Renal cortex interstitium (tissue), 11 donors: Measurements from ENCODE around the gene RTRAF. TPM values are rescaled to one million over a fixed set of nuclear protein-coding genes. Genes with fewer than 3 reads are reported as not detected.

ENCODE experiments used
- DNase-seq, 11 donors: peaks; one replicate each; pipeline ENCODE4 v3.0.0-alpha.2; 2013; ENCODE audit warnings: low read depth in 9 of 11, low spot score in 4 of 11; ENCODE audit errors: extremely low read depth in 1 of 11
- polyA plus RNA-seq, 3 donors: library from polyadenylated mRNA; unstranded; fragments of 120-200 nt; gene quantifications; one replicate each; pipeline ENCODE4 v1.2.1, GENCODE V29; 2013; ENCODE audit not compliant: insufficient read length in 3 of 3

Gene RTRAF
- polyA plus RNA-seq, 3 donors: 235 to 328 (median 306) TPM

DNA sequence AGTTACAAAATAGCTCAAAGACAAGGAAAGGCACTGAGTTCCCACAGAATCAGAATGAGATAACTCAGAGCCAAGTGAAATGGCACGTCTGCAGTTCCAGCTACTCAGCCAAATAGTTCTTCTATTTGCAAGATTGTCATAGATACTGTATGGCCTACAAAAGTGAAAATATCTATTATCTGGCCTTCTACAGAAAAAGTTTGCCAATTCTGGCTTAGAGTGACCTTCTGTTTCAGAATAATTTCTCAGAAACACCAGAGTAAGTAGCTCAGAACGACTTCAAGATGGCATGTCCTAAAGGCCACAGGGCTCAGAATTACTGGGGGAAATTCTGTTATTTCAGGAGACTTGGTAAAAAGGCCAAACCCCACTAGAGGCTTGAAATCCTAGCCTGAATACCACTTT, 10.7 kb upstream of the RTRAF start:
- no peak for DNase-seq

DNA sequence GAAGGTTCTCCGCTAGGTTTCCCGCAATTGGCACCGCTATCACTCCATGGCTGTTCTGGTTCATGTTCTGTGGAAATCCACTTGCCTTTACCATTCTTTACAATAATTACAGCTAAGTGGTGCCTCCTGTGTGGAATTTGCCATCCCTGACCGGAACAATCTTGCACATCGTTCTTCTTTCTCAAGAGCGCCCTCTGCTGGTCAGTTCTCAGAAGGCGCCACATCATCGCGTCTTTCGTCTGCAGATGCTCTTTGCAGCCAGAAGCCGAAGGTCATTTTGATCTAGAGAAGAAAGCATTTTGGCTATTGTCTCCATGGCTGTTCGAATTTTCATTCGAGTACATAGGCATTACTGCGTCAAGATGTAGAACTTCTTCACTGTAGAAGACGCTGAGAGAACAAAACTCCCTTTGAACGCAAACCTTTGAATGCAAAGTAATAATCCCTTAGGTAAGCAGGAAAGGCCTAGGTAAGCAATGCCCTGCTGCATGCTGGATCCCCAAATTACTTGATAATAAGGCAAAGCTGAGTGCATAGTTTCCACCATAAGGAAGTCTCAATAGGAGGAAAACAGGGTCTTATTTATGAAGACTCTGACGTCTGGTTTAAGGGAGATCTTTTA, 10.1 kb upstream of the RTRAF start:
- peak; percentile 61 to 80 (median 71) for DNase-seq

DNA sequence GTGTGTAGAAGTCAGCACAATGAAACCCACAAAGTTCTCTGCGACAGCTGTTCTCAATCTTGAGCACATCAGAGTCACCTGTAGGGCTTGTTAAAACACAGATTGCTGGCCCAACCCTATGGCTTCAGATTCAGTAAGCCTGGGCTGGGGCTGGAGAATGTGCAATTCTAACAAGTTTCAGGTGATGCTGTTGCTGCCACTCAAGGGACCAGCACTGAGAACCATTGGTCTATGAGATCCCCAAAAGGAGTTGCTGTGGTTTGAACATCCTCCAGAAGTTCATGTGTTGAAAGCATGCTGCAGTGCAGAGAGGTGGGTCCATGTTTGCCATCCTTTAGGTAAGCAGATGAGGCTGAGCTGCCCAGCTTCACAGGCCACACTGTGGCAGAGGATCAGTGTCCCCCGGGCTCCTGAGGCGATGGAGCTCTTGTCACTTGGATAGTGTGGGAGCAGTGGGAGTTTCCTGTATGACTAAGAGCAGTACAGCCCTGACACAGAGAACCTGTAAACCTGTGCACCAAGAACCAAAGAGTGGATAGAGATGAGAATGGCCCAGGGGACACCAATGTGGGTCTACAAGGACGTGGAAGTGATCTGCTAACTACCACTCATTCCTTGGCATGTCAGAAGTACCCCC, 8.0 kb upstream of the RTRAF start:
- DNase-seq: no peak

DNA sequence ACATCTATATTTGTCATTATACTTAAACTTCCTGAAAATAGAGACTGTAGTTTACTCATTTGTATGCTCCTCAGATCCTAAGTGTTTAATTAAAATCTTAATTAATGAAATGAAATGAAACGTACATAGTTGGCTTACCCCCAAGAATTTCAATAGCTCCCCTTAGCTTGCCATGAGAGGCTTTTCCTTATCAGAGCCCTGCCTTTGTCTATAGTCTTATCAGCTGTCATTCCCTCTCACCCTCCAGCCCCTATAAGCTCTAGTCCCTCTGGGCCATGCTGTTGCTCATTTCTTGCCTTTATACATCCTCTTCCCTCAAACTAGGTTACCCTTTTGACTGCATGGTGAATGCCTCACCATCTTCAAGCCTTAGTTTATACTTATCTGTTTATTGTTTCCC, 1.1 kb upstream of the RTRAF start:
- DNase-seq: no peak

DNA sequence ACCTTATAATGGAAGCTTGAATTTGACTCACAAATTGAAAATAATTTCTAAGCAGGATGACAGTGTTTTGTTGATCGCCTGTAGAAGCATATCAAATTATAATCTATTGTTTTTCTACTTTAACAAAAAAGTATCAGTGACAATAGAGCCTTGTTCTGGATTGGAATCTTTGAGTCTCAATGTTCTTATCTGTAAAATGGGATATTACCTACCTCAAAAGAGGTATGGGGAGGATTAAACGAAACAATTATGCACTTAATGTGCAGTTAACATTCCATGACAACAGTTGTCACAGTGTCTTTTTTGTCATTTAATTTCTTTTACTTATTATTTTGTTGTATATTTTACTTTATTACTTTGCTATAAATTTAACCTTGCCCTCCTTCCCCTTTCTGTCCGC, 1.1 kb downstream of the RTRAF start:
- DNase-seq: no peak

DNA sequence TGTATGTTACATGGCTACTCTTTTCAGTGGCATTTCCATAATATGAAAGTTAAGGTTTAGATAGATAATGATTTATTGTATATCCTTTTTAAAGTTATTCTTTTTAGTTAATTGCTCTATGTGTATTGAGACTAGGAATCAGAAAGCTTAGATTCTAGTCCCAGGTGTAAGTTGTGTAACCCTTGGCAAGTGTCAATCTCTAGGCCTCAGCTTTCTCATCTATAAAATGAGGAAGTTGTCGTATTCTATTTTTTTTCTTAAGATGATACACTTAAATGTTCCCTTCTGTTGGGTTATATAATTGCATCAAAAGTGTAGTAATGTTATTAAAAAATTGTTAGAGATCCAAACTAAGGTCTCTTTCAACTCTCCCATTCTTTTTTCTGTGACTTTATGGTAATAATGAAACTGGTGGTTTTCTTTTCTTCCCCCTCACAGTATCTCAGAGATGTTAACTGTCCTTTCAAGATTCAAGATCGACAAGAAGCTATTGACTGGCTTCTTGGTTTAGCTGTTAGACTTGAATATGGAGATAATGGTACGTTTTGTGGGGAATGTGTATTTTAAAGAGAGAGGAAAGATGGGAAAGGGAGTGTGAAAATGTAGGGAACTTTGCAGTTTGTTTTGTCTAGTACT, 4.1 kb downstream of the RTRAF start:
- DNase-seq: no peak

DNA sequence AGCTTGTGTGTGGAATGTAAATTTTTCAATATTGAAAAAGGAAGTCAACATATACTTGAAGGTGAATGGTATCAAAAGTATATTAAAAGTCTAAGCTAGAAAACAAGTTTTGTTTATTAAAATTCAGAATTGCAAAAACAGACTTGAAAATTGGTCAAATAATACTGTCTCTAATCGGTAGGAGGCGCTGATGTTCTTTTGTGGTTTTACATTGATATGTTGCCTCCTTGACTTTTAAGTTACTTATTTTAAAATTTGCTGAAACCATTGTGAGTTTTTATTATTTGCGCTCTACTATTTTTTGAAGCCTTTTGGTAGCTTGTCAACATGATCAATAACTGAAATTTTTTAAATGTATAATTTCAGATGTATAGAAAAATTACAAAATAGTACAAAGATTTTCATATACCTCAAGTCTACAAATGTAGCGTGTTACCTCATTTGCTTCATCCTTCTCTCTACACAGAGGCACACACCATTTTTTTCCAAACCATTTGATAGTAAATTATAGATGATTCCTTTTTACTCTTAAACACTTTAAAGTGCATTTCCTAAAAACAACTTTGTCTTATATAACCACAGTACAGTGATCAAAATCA, 6.9 kb downstream of the RTRAF start:
- DNase-seq: peak in 1 of 11 donors; percentile 17

DNA sequence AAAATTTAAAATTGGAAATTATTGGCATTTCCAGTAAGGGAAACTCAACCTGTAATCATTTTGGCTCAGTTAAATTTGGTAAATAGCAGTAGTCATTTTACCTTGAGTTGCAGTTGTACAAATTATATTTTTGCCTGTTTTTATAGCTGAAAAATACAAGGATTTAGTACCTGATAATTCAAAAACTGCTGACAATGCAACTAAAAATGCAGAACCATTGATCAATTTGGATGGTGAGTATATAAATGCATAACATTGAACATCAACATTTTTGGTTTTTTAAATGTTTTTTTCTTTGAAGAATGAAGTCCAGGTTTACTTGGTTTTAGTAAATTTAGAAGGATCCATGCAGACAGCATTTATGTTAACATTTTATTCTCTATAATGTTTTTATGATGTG, 9.0 kb downstream of the RTRAF start:
- no peak for DNase-seq

DNA sequence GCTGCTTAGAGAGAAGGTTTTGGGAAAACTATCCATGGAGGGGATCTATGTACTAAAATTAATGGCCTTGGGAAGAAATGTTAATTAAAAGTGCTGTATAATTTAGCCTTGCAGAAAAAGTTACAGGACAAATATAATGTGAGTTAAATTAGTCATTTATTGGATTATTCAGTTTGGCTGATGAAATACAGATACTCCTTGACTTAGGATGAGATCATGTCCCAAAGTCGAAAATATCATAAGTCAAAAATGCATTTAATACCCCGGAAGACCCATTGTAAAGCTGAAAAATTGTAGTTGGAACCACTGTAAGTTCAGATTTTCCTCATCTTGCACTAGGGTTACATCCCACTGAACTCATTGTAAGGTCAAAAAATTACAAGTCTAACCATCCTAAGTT, 9.7 kb downstream of the RTRAF start:
- DNase-seq: no peak

DNA sequence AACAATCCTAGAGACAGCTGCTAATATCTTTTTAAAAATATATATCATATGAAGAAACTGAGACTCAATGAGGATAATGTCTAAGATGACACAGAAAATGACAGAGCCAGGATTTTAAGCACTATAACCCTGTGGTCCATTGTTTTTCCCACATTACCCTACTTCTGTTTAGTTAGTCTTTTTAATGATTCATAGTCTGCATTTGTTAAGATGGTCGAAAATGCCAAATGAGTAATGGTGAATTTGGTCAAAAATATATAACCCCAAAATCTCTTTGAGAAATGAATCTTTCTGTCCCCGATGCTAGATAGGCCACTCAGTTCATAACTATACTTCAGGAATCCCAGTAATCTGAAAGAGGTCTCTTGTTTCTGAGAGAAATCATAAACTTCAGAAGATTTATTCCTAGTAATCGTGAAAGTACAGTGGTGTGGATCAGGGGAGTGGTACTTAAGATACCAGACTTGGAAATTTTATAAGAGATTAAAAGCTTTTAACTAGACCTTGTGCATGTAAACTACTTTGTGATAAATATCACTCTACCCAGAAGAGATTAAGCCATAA, 10.8 kb downstream of the RTRAF start:
- DNase-seq: no peak

DNA sequence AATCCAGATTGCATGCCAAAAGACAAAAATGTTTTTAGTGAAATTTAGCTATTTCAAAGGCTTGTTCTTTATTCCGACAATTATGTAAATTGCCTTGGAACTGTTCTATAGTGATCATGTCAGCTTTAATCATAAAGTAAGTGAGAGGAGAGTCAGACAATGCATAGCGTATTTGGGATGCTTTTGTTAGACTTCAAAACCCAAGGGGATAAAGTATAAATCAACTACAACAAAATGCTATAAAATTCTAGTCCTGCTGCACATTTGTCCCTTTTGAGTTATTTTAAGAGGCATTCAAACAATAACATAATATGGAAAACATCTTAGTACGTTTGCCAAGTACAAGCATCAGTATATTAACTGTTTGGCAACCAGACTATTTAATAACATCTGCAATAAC, 11.3 kb downstream of the RTRAF start:
- DNase-seq: peak in 2 of 11 donors; percentile 17 to 45

DNA sequence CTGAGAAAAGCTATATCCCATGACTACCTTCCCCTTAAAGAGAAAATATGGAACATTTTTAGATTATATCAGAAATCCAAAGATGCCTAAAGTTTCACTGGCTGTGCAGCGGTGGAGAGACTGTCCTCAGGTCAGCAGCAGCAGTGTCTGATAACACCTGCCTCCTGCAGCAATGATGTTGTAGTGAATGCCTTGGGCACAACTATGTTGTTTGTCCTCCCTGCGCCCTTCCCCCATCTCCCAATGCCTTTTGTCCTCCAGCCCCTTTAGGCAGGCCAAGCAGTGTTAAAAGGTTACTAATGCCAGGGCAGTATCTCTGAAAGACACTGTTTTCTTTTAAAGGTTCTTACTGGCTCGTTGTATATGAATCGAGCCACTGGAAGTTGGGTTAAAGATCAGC, 13.2 kb downstream of the RTRAF start:
- DNase-seq: no peak

DNA sequence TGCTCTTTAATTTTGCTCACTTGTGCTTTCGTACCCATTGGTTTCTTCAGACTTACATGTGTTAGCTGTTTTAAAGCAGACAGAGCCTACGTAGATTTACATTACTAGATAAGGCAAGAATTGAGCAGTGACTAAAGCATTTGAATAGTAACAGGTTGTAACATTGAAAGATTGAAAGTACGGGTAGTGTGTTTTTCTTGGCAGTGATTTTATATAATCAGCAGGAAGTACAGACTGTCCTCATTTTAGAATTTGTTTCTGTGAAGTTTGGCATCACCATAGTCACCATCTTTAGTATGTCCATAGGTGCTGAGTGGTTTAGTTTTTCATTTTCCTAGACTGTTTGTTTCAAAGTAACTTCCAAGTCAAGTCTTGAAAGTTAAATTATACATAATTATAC, 14.0 kb downstream of the RTRAF start:
- no peak for DNase-seq

DNA sequence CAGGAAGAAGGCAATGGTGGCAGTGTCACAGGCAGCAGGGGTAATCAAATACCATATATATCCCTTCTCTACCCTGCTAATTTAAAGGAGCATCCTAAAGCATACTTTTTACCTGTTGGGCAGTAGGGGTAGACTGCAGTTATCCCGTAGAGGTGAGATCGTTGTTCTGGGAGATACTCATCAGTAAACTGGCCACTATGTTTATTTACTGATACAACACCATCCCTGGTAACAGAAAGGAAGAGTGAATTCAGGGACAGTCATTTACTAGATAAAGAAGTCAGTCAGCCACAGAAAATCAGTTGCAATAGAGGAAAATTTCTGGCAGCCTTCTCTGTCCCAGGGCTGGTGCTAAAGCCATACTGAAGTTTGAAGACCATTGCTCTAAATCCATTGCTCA, 16.3 kb downstream of the RTRAF start:
- no peak for DNase-seq

DNA sequence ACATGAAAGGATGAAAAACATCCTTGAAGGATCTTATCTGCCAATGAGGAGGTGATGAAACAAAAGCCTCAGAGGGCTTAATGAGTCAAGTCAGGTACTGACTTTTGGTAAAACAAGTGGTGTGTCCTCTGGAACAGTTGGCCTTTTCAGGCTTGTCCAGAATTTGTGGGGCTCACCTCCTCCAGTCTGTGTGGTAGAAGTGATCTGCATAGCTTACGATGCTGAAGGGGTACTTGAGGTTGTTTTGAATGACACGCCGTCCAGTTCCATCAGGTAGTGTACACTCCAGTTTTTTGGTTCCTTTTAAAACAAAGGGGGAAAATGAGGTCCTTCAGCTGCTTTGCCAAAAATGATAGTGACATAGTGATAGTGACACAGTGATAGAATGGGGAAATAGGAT, 17.0 kb downstream of the RTRAF start:
- no peak for DNase-seq

DNA sequence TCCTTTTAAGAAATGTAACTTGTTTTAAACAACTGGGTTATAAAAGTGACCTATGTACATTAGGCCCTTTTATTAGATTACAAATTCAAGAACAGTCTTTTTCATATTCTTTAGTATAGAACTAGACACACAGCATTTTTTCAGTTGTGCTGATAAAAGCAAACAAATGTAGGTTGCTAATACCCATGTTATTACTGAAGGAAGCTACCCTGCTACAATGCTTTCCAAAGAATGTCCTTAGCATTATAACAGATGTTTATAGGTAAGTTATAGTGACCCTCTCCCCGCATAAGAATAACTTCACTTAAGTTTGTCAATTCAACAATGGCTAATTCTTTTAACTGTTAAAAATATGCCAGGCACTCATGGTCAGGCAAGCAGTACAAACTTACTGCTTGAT, 17.9 kb downstream of the RTRAF start:
- no peak for DNase-seq

DNA sequence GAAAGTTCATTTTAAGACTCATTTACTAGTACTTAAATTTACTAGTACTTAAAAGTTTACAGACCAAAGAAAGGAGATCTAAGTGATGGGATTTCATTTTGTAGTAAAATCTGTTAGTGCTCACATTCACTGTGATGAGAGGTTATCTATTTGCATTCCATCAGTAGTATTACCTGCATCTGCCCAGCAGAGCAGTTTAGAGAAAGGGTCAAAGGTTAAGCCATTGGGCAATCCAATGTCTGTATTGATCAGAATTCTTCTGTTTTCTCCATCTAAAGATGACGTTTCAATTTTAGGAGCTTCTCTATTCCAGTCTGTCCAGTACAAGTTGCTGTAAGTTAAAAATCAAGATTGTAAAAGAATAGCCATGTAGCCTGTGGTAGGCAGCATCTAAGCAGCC, 18.3 kb downstream of the RTRAF start:
- DNase-seq: no peak

DNA sequence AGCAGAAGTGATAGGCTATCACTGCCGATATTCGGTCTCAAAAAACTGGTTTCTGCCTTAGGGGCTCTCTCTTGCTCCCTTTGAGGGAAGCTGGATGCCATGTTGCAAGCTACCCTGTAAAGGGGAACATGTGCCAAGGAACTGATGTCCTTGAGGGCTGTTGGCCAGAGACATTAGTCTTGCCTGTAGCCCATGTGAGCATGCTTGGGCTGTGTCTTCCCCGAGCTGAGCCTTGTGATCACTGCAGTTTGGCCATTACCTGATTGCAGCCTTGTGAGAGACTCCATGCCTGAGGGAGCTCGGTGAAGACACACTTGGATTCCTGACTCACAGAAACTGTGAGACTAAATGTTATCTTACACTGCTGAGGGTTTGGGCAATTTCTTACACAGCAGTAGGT, 18.8 kb downstream of the RTRAF start:
- DNase-seq: no peak

DNA sequence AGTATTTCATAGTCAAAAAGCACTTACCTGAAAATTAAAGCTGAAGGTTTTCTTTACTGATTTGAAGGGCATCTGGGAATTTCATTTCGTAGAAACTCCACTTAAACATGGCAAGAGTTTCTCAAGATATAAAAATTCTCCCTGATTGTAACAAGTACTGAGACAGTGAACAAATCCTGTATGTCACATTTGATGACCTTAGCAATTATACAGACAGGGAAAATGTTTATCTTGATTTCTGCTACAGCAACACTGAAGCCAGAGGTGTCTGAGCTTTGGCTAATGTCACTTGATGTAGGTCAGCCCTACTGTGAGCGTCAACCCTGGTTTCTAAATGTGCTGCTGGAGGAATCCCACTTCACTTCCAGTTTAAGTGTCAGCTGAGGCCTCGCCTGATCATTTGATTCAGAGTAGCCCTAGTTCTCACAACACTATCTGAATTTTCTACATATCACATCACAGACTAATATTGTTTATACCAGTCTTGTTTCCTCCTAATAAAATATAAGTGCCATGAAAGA, 20.9 kb downstream of the RTRAF start:
- DNase-seq: no peak

DNA sequence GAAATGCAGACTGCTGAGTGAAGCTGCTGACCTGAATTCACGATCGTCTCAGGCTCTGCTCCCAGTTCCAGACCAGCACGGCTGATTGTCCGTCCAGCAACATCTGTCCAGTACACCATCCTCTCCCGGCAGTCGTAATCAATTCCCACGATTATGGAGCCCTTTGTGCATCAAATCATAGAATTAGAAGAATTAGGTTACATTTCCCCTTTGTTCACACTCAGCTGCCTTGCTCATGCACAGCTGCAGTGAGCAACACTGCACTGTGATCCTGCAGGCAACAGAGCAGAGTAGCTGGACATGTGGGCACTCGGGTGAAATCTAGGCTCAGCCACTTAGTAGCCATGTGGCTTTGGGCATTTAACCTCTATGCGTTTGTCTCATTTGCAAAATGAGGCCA, 22.2 kb downstream of the RTRAF start:
- no peak for DNase-seq
